A549 (cell line): ENCODE measurements around the gene RRP8. TPM values are rescaled to one million over a fixed set of nuclear protein-coding genes. Genes with fewer than 3 reads are reported as not detected.

ENCODE experiments used
- ATAC-seq, 2 experiments: fragments of 200-7000 bp in 1 of 2; fragments of >200 bp in 1 of 2; cut with Nextera tagmentation in 1 of 2; cut with Tn5 transposase in 1 of 2; 3 replicates each; pipeline versions ENCODE4 v1.8.0 to v1.9.1; 2018 to 2020; ENCODE audit warnings: mild to moderate bottlenecking in 1 of 2, moderate library complexity in 1 of 2
- CTCF ChIA-PET: fragments of 300-600 bp; sonication (Branson Sonifier 250); formaldehyde crosslinking; extraction: SDS; loops from one replicate; lab custom pipeline; 2021; ENCODE audit warnings: antibody characterized with exemption, inconsistent platforms; lab: Yijun Ruan, JAX
- POLR2A ChIA-PET: fragments of 350-600 bp; formaldehyde crosslinking; extraction: SDS; loops from one replicate; lab custom pipeline; 2021; ENCODE audit warnings: antibody characterized with exemption, inconsistent platforms; lab: Yijun Ruan, JAX
- DNase-seq, 2 experiments: peaks; one replicate each; pipeline versions ENCODE4 v3.0.0 to v3.0.0-alpha.2; 2011 to 2016; ENCODE audit warnings: low read depth in 1 of 2, low spot score in 1 of 2
- FAIRE-seq: peaks from 2 replicates; lab custom pipeline; 2011; peaks lifted over from hg19 to GRCh38; lab: Jason Lieb, UNC
- H3K27ac ChIP-seq, 2 experiments: fragments of >200 bp; sonication (Bioruptor Twin); formaldehyde crosslinking; 3 replicates each; pipeline ENCODE4 v1.5.1; 2016 to 2017
- H3K4me1 ChIP-seq: fragments of >200 bp; sonication (Bioruptor Twin); formaldehyde crosslinking; 3 replicates; pipeline ENCODE4 v1.6.1; 2016
- H3K4me2 ChIP-seq: fragments of >200 bp; sonication (Bioruptor Twin); formaldehyde crosslinking; 3 replicates; pipeline ENCODE4 v1.6.1; 2016
- H3K4me3 ChIP-seq: fragments of >200 bp; sonication (Bioruptor Twin); formaldehyde crosslinking; 3 replicates; pipeline ENCODE4 v1.5.1; 2016
- H3K9me3 ChIP-seq: fragments of >200 bp; sonication (Bioruptor Twin); formaldehyde crosslinking; 3 replicates; pipeline ENCODE4 v1.6.1; 2016
- CBX2 ChIP-seq: fragments of 200-600 bp; sonication (generic); IDR thresholded peaks from 2 replicates; pipeline ENCODE4 v1.6.1; 2016; ENCODE audit warnings: low read depth, mild to moderate bottlenecking, borderline replicate concordance
- CBX8 ChIP-seq: fragments of 200-600 bp; sonication (generic); IDR thresholded peaks from 2 replicates; pipeline ENCODE4 v1.6.1; 2016
- CEBPB ChIP-seq, 2 experiments: fragments of >200 bp in 1 of 2; sonication (Bioruptor Twin) in 1 of 2; formaldehyde crosslinking in 1 of 2; IDR thresholded peaks; 2 replicates each; pipeline ENCODE4 v1.6.1; 2012 to 2016
- CHD4 ChIP-seq: fragments of 200-600 bp; sonication (generic); IDR thresholded peaks from 2 replicates; pipeline ENCODE4 v1.6.1; 2016; ENCODE audit warnings: antibody characterized with exemption, mild to moderate bottlenecking, borderline replicate concordance
- EHF ChIP-seq: fragments of 250-450 bp; sonication (Bioruptor Pico); IDR thresholded peaks from 2 replicates; pipeline ENCODE4 v1.5.0; 2020; ENCODE audit warnings: mild to moderate bottlenecking
- EP300 ChIP-seq, 2 experiments: fragments of >200 bp; sonication (Bioruptor Twin); formaldehyde crosslinking; IDR thresholded peaks; 2 replicates in 1 of 2; 3 replicates in 1 of 2; pipeline ENCODE4 v1.6.1; 2016 to 2017
- ESRRA ChIP-seq: fragments of 150-350 bp; IDR thresholded peaks from 2 replicates; pipeline ENCODE4 v1.6.1; 2014; ENCODE audit warnings: mild to moderate bottlenecking, low read length, borderline replicate concordance
- FOSB ChIP-seq: fragments of 250-450 bp; sonication (Bioruptor Pico); IDR thresholded peaks from 2 replicates; pipeline ENCODE4 v1.5.0; 2020; ENCODE audit warnings: mild to moderate bottlenecking, moderate library complexity
- FOSL2 ChIP-seq, 2 experiments: fragments of 450-650 bp in 1 of 2; fragments of >200 bp in 1 of 2; sonication (Bioruptor Twin) in 1 of 2; formaldehyde crosslinking; IDR thresholded peaks; 2 replicates each; pipeline versions ENCODE4 v1.5.0 to v1.6.1; 2016 to 2020; ENCODE audit warnings: mild to moderate bottlenecking in 1 of 2, moderate library complexity in 1 of 2
- HMGXB4 ChIP-seq: fragments of 250-450 bp; sonication (Bioruptor Pico); IDR thresholded peaks from 2 replicates; pipeline ENCODE4 v1.5.0; 2021; ENCODE audit warnings: mild to moderate bottlenecking, moderate library complexity, borderline replicate concordance
- HOXA7 ChIP-seq: fragments of 250-450 bp; sonication (Bioruptor Pico); IDR thresholded peaks from 2 replicates; pipeline ENCODE4 v1.5.0; 2020; ENCODE audit warnings: mild to moderate bottlenecking, moderate library complexity
- HOXB13 ChIP-seq: fragments of 250-450 bp; sonication (Bioruptor Pico); IDR thresholded peaks from 2 replicates; pipeline ENCODE4 v1.5.0; 2020; ENCODE audit warnings: low read depth, mild to moderate bottlenecking, moderate library complexity
- HOXB5 ChIP-seq: fragments of 250-450 bp; sonication (Bioruptor Pico); IDR thresholded peaks from 2 replicates; pipeline ENCODE4 v1.5.0; 2020; ENCODE audit warnings: mild to moderate bottlenecking, moderate library complexity
- JUN ChIP-seq, 2 experiments: fragments of >200 bp; sonication (Bioruptor Twin); formaldehyde crosslinking; IDR thresholded peaks; 2 replicates in 1 of 2; 3 replicates in 1 of 2; pipeline ENCODE4 v1.6.1; 2016 to 2017
- JUNB ChIP-seq: fragments of >200 bp; sonication (Bioruptor Twin); formaldehyde crosslinking; IDR thresholded peaks from 2 replicates; pipeline ENCODE4 v1.6.1; 2016
- MAFK ChIP-seq: fragments of 450-650 bp; IDR thresholded peaks from 2 replicates; pipeline ENCODE4 v1.6.1; 2014; ENCODE audit not compliant: partially characterized antibody
- MAX ChIP-seq: IDR thresholded peaks from 2 replicates; pipeline ENCODE4 v1.6.1; 2012
- MAZ ChIP-seq: fragments of 150-350 bp; IDR thresholded peaks from 2 replicates; pipeline ENCODE4 v1.6.1; 2014; ENCODE audit warnings: antibody characterized with exemption, low read depth, low read length, borderline replicate concordance
- NFE2L2 ChIP-seq: fragments of 150-350 bp; conservative IDR thresholded peaks from 2 replicates; pipeline ENCODE4 v1.6.1; 2014; ENCODE audit warnings: low read length
- NPAS2 ChIP-seq: fragments of 250-450 bp; sonication (Bioruptor Pico); IDR thresholded peaks from 2 replicates; pipeline ENCODE4 v1.8.0; 2022; ENCODE audit warnings: mild to moderate bottlenecking, moderate library complexity, borderline replicate concordance
- POLR2A ChIP-seq: IDR thresholded peaks from 2 replicates; pipeline ENCODE4 v1.6.1; 2012; ENCODE audit warnings: mild to moderate bottlenecking, low read length
- POLR2AphosphoS2 ChIP-seq: conservative IDR thresholded peaks from 2 replicates; pipeline ENCODE4 v1.6.1; 2012; ENCODE audit warnings: low read length, improper control_type of control experiment, inconsistent platforms
- RAD21 ChIP-seq, 2 experiments: fragments of >200 bp in 1 of 2; sonication (Bioruptor Twin) in 1 of 2; formaldehyde crosslinking in 1 of 2; IDR thresholded peaks in 1 of 2; conservative IDR thresholded peaks in 1 of 2; 2 replicates in 1 of 2; 3 replicates in 1 of 2; pipeline ENCODE4 v1.6.1; 2012 to 2018; ENCODE audit warnings: inconsistent platforms in 1 of 2
- RCOR1 ChIP-seq: fragments of 150-350 bp; IDR thresholded peaks from 2 replicates; pipeline ENCODE4 v1.6.1; 2014; ENCODE audit warnings: antibody characterized with exemption, low read length, low read depth
- SREBF2 ChIP-seq: fragments of 450-650 bp; IDR thresholded peaks from 2 replicates; pipeline ENCODE4 v1.6.1; 2014; ENCODE audit warnings: mild to moderate bottlenecking, moderate library complexity
- ZC3H11A ChIP-seq: fragments of 450-650 bp; IDR thresholded peaks from 2 replicates; pipeline ENCODE4 v1.6.1; 2014; ENCODE audit warnings: antibody characterized with exemption, mild to moderate bottlenecking
- ZFP36 ChIP-seq: fragments of 450-650 bp; IDR thresholded peaks from 2 replicates; pipeline ENCODE4 v1.6.1; 2014; ENCODE audit warnings: borderline replicate concordance; ENCODE audit not compliant: partially characterized antibody
- ZSCAN20 ChIP-seq: fragments of 250-450 bp; sonication (Bioruptor Pico); IDR thresholded peaks from 2 replicates; pipeline ENCODE4 v1.8.0; 2022; ENCODE audit warnings: mild to moderate bottlenecking, moderate library complexity
- WGBS: methylation state at CpG from one replicate; pipeline ENCODE4 v1.1.6; 2017; ENCODE audit errors: missing lambda C conversion rate; 5-methylcytosine and 5-hydroxymethylcytosine counted together
- polyA plus RNA-seq, 4 experiments: library from polyadenylated mRNA; depleted of rRNA in 3 of 4; stranded (reverse); fragments of >200 nt; fragmentation: RNase III in 1 of 4; extraction: RNeasy Plus Mini Kit Qiagen cat#74134 plus additional on column Dnase treatment in 1 of 4; gene quantifications; 2 replicates in 3 of 4; 3 replicates in 1 of 4; pipeline ENCODE4 v1.2.3, GENCODE V29; 2011 to 2017
- TF ChIP-seq, protein P1 (sequence below): IDR thresholded peaks from 2 replicates; pipeline ENCODE4 v1.6.1; 2012
- TF ChIP-seq, protein P2 (sequence below): fragments of 150-350 bp; IDR thresholded peaks from 2 replicates; pipeline ENCODE4 v1.6.1; 2014; ENCODE audit warnings: low read depth, mild to moderate bottlenecking, low read length
- TF ChIP-seq, protein P3 (sequence below): fragments of >200 bp; sonication (Bioruptor Twin); formaldehyde crosslinking; IDR thresholded peaks from 2 replicates; pipeline ENCODE4 v1.6.1; 2016
- TF ChIP-seq, protein P4 (sequence below): fragments of 200-600 bp; sonication (generic); IDR thresholded peaks from 2 replicates; pipeline ENCODE4 v1.6.1; 2016; ENCODE audit warnings: antibody characterized with exemption, mild to moderate bottlenecking, moderate library complexity

RRP8 gene
- polyA plus RNA-seq, 2 of the 4 experiments (the other 2 are of a cell fraction): 14.5 to 25.9 TPM

DNA sequence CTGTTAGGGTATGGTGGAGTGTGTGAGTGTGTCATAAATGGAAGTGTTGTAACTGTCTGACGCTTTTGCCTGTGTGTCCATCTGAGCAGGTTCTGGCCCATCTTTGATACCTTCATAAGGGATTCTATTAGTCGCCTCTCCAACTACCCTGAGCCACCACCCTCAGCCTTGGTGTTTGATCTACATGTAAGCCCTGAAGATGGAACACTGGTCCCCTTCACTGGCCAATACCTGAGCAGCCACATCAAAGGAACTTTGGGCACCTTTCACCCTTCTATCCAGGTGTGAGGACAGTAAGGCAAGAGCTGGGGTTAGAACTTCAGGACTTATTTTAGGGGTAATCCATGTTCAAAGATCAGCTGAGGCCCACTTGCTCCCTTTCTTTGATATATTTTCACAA is 55.3 kb downstream of the RRP8 start:
- CTCF ChIA-PET: interaction anchor here (1.3 to 10.0 kb wide), 2 partner anchors 16 to 158 kb away, joined by 4 to 95 read pairs; no protein-coding TSS in a partner anchor
- WGBS: 96% methylated on average over 2 of the region's 2 CpGs
- no peak overlapping the region for H3K4me3 ChIP-seq
- TF ChIP-seq EHF (CRISPR knock-in tag): no peak
- TF ChIP-seq POLR2AphosphoS2: no peak
- no peak for TF ChIP-seq FOSL2 (IDR thresholded peaks at IDR 0.05)
- no peak for TF ChIP-seq FOSL2 (CRISPR knock-in tag; IDR thresholded peaks at IDR 0.05)
- no peak for TF ChIP-seq JUN (IDR thresholded peaks at IDR 0.05)
- TF ChIP-seq, protein P1, sequence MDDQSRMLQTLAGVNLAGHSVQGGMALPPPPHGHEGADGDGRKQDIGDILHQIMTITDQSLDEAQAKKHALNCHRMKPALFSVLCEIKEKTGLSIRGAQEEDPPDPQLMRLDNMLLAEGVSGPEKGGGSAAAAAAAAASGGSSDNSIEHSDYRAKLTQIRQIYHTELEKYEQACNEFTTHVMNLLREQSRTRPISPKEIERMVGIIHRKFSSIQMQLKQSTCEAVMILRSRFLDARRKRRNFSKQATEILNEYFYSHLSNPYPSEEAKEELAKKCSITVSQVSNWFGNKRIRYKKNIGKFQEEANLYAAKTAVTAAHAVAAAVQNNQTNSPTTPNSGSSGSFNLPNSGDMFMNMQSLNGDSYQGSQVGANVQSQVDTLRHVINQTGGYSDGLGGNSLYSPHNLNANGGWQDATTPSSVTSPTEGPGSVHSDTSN: no peak
- no peak for TF ChIP-seq ESRRA
- TF ChIP-seq RCOR1: no peak
- TF ChIP-seq, protein P2, sequence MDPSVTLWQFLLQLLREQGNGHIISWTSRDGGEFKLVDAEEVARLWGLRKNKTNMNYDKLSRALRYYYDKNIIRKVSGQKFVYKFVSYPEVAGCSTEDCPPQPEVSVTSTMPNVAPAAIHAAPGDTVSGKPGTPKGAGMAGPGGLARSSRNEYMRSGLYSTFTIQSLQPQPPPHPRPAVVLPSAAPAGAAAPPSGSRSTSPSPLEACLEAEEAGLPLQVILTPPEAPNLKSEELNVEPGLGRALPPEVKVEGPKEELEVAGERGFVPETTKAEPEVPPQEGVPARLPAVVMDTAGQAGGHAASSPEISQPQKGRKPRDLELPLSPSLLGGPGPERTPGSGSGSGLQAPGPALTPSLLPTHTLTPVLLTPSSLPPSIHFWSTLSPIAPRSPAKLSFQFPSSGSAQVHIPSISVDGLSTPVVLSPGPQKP: no peak
- no peak for TF ChIP-seq ZC3H11A
- no peak for TF ChIP-seq MAX
- TF ChIP-seq POLR2A: no peak
- no peak for TF ChIP-seq FOSB (CRISPR knock-in tag)
- TF ChIP-seq ZSCAN20: no peak
- no peak for TF ChIP-seq CEBPB (IDR thresholded peaks at IDR 0.05)
- no peak for TF ChIP-seq NFE2L2
- no peak for TF ChIP-seq HOXB5 (CRISPR knock-in tag)
- TF ChIP-seq JUNB: no peak
- POLR2A ChIA-PET: no interaction called here
- no peaks in the 10 kb centered on the region for H3K4me1 ChIP-seq
- H3K4me2 ChIP-seq: no peak overlapping the region
- DNase-seq (no peak), ATAC-seq (no peak), FAIRE-seq (no peak)
- no peaks in the 10 kb centered on the region for H3K9me3 ChIP-seq
- no peak overlapping the region for H3K27ac ChIP-seq

- POLR2A ChIA-PET: no interaction called here
- DNase-seq (no peak), FAIRE-seq (no peak), ATAC-seq (no peak)
- no peaks in the 10 kb centered on the region for H3K4me1 ChIP-seq
- no peak overlapping the region for H3K4me3 ChIP-seq
- TF ChIP-seq HOXB5 (CRISPR knock-in tag) (no peak), ZFP36 (no peak), ZC3H11A (no peak), HMGXB4 (CRISPR knock-in tag) (no peak), CBX8 (no peak), CBX2 (no peak), HOXB13 (no peak), CHD4 (no peak), MAZ (no peak), EP300 (IDR thresholded peaks at IDR 0.05) (no peak), RAD21 (conservative IDR thresholded peaks at IDR 0.05 in 1 of 2, IDR thresholded peaks at IDR 0.05 in 1 of 2) (no peak), NPAS2 (CRISPR knock-in tag) (no peak), MAFK (no peak), FOSL2 (IDR thresholded peaks at IDR 0.05) (no peak), FOSL2 (CRISPR knock-in tag; IDR thresholded peaks at IDR 0.05) (no peak), SREBF2 (no peak), HOXA7 (no peak)
- TF ChIP-seq, protein P3, sequence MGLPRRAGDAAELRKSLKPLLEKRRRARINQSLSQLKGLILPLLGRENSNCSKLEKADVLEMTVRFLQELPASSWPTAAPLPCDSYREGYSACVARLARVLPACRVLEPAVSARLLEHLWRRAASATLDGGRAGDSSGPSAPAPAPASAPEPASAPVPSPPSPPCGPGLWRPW: no peak
- TF ChIP-seq, protein P4, sequence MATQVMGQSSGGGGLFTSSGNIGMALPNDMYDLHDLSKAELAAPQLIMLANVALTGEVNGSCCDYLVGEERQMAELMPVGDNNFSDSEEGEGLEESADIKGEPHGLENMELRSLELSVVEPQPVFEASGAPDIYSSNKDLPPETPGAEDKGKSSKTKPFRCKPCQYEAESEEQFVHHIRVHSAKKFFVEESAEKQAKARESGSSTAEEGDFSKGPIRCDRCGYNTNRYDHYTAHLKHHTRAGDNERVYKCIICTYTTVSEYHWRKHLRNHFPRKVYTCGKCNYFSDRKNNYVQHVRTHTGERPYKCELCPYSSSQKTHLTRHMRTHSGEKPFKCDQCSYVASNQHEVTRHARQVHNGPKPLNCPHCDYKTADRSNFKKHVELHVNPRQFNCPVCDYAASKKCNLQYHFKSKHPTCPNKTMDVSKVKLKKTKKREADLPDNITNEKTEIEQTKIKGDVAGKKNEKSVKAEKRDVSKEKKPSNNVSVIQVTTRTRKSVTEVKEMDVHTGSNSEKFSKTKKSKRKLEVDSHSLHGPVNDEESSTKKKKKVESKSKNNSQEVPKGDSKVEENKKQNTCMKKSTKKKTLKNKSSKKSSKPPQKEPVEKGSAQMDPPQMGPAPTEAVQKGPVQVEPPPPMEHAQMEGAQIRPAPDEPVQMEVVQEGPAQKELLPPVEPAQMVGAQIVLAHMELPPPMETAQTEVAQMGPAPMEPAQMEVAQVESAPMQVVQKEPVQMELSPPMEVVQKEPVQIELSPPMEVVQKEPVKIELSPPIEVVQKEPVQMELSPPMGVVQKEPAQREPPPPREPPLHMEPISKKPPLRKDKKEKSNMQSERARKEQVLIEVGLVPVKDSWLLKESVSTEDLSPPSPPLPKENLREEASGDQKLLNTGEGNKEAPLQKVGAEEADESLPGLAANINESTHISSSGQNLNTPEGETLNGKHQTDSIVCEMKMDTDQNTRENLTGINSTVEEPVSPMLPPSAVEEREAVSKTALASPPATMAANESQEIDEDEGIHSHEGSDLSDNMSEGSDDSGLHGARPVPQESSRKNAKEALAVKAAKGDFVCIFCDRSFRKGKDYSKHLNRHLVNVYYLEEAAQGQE: no peak
- TF ChIP-seq, all 56 proteins: peak for 0
- Histone ChIP-seq H3K27ac (no peak overlapping the region), H3K9me3 (no peaks in the 10 kb centered on the region), H3K4me2 (no peak overlapping the region)
- CTCF ChIA-PET: interaction anchor here (1.4 to 10.0 kb wide), 4 partner anchors 15 to 71 kb away, joined by 3 to 95 read pairs (median 4); partner anchors contain the start of genes TAF10 and TPP1
- WGBS: 88% methylated on average over 5 of the region's 6 CpGs
Observed at GRCh38 chr11:6547177-6547576, 56.2 kb downstream of the RRP8 start.
